HuH-7 (cell line): ENCODE data around the gene OGFOD3.
A peak's percentile ranks its signal among the peaks of the same experiment; 100 is the strongest.
"Not testable (repeated sequence)": the region's sequence is repeated elsewhere in the genome, so short reads cannot be mapped to it uniquely, and the experiment has no call there.

Experiments
- DNase-seq: peaks from one replicate; pipeline ENCODE4 v3.0.0; 2011; ENCODE audit warnings: low spot score

The OGFOD3 gene, protein sequence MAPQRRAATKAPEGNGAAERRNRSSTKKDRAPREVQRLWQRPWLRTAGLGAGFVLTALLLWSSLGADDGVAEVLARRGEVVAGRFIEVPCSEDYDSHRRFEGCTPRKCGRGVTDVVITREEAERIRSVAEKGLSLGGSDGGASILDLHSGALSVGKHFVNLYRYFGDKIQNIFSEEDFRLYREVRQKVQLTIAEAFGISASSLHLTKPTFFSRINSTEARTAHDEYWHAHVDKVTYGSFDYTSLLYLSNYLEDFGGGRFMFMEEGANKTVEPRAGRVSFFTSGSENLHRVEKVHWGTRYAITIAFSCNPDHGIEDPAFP

DNA sequence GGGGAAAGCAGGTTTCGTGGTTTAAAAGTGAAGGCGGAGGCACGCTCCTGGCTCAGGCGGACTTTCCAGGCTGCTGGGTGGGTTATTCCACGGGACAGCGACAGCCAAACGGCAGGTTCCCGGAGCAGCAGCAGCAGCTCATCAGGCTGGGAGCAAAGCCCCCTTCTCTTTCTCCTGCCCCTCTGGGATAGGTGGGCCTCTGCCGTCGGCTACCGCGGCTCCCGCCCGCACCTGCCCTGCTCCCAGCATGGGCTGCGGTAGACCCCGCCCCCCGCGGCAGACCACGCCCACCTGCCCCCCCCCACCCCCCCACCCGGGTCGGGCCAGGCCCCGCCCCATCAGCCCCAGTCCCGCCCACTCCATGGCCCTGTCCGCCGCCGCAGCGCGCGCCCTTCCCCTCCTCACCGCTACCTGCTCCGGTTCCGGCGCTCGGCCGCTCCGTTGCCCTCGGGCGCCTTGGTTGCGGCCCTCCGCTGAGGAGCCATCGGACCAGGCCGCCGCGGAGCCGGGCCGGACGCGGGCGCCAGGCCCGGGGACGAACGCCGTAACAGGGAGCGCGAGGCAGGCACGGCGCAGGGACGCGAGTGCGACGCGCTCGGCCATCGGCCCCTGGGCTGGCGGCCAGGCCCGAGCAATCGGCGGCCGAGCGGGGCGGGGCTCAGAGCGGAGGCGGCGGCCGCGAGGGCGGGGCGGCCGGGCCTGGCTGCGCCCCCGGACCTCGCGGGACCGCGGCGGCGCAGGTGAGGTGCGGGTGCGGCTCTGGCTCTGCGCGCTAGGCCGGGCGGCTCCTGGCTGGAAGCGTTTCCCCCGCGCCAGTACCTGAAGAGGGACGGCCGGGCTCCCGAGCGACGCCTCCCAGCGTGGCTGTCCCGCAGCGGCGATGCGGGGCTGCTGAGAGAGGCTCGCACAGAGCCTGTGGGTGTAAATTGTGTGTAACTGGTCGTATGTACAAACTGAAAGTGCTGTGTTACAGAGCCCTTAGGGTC, at the start of gene OGFOD3, which contains the start of gene HEXD:
Gene OGFOD3, minus strand, starts transcription at position 586 of the 986 bp plus-strand sequence. Its CDS starts 101 bp downstream, at position 485.
Gene HEXD, plus strand, starts transcription at position 347 of the 986 bp plus-strand sequence. CDS start 1,453 bp downstream, outside the sequence.
- DNase-seq = peak; percentile 95

DNA sequence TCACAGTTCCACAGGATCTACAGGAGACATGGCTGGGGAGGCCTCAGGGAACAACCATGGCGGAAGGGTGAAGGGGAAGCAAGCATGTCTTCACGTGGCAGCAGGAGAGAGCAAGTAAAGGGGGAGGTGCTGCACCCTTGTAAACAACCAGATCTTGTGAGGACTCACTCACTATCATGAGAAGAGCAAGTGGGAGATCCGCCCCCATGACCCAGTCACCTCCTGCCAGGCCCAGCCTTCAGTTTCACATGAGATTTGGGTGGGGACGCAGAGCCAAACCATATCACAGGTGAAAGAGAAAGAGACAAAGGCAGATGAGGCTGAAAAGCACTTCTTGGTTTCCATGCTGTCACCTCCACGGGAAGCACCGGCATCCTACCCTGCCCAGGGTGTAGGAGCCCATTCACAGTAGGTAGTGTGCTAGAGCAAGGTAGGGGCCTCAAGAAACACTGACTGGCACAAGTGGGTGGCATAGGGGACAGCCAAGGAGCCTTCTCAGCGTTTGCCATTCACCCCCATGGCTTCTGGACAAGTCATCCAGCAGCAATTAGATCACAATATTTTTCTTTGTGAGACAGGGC, 46.7 kb upstream of the OGFOD3 start:
- no peak for DNase-seq

DNA sequence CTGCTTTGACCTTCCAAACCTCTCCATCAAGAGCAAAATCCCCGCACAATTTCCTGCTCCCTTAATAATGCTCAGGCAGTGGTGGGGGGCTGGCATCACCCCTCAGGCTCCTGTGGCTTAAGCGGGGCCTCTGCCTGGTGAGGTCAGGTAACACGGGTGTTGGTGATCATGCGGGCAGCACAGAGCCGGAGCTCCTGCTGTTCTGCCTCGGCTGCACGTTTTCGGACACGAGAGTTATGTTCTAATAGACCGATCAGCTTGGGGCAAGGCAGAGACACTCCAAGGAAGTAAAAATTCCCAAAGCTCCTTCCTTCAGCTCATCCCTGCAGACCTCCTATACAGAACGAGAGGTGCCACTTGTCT, 46.2 kb upstream of the OGFOD3 start:
- DNase-seq = no peak

DNA sequence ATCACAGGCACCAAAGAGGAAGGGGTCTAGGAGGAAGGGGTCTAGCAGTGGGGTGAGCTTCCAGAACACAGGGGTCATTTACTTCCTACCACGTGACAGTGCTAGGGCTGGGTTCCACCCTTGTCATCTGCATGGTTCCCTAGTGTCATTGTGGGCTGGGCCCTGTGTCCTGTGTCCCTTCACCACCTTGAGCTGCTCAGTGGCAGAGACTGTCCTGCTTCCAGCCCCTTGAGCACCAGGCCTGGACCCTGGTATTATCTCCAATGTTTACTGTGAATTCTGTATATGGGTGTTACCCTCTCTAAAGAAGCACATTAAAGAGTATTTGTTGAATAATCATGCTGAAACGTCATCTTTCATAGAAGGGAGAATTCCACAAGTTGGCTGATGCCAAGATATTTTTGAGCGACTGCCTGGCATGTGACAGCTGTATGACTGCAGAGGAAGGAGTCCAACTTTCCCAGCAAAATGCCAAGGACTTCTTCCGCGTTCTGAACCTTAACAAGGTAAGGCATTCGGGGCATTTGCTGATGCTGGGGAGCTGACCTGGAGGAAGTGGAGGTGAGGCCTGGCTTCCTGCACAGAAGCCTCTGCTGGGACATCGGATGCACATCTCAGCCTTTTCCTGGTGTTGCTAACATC, 45.7 kb upstream of the OGFOD3 start:
- no peak for DNase-seq

DNA sequence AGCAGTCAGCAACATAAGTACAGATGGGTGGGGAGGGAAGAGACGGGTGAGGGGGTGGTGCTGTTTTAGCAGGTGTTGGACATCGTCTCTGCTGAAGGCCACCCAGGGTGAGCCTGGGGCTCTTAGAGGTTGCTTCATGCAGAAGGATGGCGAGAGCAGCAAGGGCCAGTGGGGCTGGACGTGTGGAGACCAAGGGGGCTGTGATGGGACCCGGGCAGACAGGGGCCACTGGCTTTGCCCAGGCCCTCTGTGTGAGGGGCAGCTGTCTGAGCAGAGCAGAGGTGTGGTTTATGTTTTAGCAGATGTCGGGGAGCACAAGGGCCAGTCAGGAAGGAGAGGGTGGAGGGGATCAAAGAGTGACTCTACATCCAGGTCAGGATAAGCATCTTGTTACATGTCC, 45.0 kb upstream of the OGFOD3 start:
- DNase-seq = no peak

DNA sequence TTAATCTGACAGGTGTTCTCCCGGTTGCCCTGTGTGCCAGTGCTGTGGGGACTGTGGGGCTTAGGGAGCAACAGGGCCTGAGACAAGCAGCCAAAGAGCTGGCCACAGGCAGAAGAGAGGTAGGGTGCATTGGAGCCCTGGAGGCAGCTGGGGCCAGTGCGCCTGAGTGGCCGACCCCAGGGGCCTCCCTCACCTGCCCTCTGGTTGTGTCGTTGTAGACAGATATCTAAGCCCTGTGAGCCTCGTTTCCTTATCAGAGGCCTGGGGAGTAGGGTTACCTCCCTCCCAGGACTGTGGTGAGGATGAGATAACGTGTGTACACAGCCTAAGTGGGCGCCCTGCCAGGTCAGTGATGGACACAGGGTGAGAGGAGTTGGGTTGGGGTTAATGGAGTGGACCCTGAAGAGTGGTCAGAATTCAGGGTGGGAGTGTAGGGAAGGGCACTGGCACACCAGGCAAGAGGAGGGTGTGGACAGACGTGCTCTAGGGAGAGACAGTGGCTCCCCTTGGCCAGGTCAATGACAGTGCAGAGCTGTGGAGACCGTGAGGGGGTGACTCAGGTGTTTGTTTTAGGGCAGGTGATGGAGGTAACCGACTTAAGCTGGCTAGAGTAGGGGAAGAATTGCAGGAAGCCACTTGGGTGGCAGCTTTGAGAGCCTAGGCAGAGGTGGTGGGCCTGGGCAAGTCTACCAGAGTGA, 43.6 kb upstream of the OGFOD3 start:
- DNase-seq = peak; percentile 86

DNA sequence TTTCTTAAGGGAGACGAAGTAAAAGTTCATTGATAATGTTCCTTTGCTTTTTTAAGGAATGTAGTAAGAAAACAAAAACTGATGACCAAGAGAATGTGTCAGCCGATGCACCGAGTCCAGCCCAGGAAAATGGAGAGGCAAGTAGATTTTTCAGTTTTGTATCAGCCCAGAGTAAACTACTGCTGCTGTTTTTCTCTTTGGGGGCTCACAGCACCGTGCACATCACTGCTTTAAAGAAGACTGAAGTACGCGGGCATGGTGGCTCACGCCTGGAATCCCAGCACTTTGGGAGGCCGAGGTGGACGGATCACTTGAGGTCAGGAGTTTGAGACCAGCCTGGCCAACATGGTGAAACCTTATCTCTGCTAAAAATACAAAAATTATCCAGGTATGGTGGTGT, 41.5 kb upstream of the OGFOD3 start:
- DNase-seq = not testable (repeated sequence)

DNA sequence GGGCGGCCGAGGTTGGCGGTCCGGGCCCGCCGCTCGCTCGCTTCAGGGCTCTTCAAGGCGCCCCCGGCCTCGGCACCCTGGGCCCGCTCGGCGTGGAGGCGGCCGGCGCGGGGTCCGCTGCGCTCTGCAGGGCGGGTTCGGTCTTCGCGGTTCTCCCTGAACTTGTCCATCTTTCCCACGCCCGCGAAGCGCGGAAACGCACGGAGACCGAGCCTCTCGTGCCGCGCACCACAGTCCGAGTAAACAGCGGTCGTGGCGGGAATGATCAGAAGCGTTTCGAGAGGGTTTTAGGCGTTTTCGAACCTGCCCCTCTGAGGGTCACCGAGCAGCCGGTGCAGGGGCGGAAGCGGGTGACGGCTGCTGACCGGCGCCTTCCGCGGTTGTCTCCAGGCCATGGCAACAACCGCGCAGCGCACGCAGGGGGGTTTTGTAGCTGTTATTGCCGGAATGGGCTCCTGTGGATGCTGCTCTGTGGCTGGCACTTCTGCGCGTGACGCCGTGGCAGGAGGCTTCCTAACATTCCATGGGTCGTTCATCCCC, 40.6 kb upstream of the OGFOD3 start:
- DNase-seq = no peak

DNA sequence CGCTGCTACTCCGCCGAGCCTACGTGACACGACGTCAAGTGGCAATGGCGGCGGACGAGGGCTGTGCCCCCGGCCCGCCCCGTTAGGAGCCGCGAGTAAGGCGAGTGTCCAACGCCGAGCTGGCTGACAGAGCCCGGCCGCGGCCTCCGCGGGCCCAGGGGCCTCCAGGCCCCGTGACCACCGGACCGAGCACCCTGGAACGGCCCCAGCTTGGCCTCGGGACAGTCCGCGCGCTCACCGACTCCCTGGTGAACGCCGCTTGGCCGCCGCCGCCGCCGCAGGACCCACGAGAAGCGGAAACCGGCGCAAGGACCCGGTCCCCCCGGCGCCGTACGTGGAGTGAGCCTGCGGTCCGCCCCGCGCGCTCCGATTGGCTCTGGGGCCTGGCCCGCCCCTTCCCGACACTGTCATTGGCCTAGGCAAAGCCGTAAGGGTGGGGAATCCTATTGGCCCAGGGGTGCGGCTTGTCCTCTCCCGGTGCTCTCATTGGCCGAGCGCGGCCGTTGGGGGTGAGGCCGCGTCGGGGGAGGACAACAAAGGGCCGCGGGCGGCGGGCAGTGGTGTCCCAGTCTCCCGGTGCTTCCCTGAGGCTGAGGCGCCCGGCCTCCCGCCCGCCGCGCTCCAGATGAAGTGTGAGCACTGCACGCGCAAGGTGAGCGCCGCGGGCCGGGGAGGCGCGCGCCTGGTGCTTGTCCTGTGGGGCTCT, 39.9 kb upstream of the OGFOD3 start, which contains the start of gene NARF:
Gene NARF, plus strand, starts transcription at position 563 of the 706 bp plus-strand sequence. Its CDS starts 63 bp downstream, at position 626.
- DNase-seq = peak; percentile 100

DNA sequence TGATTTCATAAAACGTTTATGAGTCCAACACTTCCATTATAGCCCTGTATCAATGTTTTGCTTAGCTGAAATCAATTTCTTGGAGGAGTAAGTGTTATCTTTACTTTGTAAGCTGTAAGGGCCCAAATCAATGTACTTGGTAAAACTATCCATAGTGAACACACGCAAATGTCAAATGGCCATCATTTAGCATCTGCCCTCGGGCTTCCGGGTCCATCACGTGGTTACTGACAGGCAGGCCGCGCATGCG, 39.5 kb upstream of the OGFOD3 start:
- peak; percentile 93 for DNase-seq

DNA sequence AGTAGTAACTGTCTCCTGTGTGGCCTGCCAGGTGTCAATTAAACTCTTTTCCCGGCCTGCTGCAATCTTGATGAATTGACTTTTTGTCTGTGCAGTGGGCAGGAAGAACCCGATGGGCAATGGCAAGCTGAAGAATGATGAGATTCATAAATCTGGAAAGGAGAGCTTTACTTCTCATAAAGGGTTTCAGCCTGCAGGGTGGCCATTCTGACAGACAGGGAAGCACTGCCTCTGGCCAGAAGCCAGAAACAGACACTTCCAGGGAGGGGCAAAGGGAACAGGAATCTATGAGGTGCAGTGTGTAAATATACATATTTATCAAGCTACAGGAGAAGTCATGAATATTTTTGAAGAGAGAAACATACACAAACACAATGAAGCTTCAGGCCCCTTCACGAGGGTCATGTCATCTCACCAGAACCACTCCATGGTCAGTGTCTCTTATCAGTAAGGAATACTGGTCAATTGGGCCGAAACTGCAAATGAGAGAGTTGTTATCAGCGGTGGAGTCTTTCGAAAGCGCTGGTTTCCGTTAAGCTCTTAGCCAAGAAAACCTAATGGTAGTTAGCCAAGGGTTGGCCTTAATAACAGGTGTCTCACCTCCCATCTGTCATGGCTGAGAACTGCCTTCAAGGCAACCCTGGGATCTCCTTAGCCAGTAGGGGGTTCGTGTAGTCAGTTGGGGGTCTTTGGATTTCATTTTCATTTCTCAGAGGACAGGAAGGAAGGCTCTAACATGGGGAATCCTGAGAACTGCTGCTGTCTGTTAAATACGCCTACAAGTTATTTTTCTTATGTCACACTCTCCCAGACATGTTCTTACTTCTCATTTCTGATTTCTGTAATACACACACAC, 38.9 kb upstream of the OGFOD3 start:
- no peak for DNase-seq

DNA sequence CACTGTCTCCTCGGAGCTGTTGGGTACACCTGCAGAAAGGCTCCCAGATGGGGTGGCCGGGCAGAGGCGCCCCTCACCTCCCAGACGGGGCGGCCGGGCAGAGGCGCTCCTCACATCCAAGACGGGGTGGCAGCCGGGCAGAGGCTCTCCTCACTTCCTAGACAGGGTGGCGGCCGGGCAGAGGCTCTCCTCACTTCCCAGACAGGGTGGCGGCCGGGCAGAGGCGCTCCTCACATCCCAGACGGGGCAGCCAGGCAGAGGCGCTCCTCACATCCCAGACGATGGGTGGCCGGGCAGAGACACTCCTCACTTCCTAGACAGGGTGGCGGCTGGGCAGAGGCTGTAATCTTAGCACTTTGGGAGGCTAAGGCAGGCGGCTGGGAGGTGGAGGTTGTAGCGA, 35.3 kb upstream of the OGFOD3 start:
- DNase-seq = not testable (repeated sequence)

DNA sequence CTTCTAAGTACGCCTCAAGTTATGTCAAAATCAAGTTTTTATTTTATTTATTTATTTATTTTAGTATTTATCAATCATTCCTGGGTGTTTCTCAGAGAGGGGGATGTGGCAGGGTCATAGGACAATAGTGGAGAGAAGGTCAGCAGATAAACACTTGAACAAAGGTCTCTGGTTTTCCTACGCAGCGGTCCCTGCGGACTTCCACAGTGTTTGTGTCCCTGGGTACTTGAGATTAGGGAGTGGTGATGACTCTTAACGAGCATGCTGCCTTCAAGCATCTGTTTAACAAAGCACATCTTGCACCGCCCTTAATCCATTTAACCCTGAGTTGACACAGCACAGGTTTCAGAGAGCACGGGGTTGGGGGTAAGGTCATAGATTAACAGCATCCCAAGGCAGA, 34.8 kb upstream of the OGFOD3 start:
- DNase-seq = not testable (repeated sequence)

DNA sequence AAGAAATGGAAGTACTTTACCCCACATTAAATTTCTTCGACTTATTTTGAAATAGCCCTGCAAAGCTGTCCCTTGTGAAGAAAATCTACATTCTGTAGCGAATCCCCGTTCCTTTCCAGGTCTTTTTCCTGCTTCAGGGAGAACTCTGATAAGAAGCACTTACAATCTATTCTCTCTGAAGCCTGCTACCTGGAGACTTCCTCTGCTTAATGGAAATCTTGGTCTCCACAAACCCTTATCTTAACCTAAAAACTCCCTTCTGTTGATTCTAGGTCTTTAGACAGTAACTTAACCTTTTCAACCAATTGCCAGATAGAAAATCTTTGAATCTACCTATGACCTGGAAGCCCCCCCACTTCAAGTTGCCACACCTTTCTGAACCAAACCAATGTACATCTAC, 33.8 kb upstream of the OGFOD3 start:
- DNase-seq = no peak

DNA sequence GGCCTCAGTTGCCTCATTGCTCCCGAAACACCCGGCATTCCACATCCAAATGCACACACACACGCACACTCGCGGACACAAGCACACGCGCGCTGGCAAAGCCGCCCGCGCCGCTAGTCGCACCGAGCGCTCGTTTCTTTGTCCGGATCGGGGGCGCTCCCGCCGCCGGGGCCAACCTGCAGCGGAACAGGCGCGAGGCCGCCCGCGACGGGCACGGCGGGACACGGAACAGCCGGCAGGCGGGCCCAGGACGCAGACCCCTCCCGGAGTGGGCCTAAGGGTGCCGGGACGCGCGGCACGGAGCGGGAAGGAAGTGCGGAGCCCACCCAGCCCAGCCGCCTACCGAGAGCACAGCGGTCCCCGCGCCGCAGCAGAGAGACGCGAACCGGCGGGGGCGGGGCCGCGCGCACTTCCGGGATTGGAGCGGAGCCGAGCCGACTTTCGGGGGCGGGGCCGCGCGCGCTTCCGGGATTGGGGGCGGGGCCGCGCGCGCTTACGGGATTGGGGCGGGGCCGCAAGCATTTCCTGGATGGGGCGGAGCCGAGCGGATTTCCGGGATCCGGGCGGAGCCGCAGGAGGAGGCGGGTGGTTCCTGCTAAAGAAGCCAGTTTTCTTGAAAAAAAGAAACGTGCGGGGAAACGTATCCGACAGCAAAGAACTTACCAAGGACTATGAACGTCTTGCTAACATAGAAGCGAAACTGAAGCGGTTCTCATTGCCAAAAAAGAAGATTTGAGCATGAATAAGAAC, 32.1 kb upstream of the OGFOD3 start, which contains the start of gene CYBC1:
Gene CYBC1, minus strand, starts transcription at position 396 of the 750 bp plus-strand sequence. CDS start 1,498 bp downstream, outside the sequence.
- DNase-seq = peak; percentile 93

DNA sequence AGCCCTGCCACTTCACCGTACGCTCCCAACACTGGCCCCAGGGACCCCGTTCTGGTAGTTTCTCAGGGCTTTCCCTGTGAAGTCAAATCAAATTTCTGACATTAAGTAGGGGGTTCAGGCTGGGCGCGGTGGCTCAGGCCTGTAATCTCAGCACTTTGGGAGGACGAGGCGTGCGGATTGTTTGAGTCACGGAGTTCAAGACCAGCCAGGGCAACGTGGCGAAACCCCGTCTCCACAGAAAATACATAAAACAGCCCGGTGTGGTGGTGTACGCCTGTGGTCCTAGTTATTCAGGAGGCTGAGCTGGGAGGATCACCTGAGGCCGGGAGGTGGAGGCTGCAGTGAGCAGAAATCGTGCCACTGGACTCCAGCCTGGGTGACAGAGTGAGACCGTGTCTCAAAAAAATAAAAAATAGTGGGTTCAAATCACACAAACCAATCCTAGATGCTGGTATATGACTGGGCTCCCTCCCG, 31.5 kb upstream of the OGFOD3 start:
- no peak for DNase-seq

DNA sequence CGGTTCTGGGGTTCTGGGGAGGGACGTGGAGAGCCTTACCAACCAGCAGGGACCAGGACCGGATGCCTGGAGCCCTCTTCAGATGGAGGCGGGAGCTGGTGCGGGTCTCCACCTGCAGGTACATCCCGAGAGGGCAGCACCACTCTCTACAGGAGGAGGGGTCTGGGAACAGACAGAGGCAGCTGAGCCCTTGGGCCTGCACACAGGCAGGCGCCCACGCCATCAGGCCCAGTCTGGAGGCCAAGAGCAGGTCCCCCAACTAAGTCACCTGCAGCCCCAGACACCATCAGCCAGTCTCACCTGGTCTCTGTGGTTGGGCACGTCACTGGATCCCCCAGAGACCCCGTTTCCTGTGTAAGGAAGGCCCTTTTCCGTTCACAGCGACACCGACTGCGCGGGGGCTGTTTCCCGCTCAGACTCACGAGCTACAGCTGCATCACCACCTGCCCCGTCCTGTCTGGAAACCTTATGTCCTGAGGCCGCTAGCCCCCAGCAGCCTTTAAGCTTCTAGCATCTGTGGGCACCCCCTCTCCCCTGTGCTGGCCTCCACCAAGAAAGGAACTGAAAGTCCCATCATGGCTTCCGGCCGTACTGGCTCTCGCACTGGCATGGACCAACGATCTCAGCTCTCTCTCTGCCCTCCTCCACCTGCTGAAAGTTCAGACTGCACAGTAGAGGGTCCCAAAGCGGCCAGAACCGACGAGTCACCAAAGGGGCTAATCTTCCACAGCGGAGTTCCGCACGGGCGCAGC, 30.9 kb upstream of the OGFOD3 start:
- no peak for DNase-seq

DNA sequence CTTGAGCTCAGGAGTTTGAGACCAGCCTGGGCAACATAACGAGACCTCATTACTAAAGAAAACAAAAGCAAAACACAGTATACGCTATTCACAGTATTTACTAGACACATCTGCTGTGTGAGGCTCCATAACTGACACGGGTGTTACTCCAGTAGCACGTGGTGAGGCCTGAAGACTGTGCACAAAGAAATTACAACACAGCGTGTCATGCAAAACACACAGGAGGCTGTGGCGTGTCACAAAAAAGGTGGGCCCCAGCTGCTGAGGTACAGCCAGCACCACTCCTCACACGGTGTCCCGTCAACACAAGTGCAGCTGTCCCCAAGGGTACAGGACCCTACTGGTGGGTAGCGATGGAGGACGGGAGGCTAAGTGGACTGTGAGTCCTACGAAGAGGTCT, 29.5 kb upstream of the OGFOD3 start:
- no peak for DNase-seq
